MCF 10A (cell line): ENCODE data around the gene CCNB2. TPM values are rescaled to one million over a fixed set of nuclear protein-coding genes. Genes with fewer than 3 reads are reported as not detected.
"Not testable (repeated sequence)": the region's sequence is repeated elsewhere in the genome, so short reads cannot be mapped to it uniquely, and the experiment has no call there.

ENCODE experiments used
- BruUV-seq: library from RNA; stranded (reverse); fragments of 400-500 nt; replicated peaks from 2 replicates; lab custom pipeline; 2021; lab: Mats Ljungman, UMichigan
- CTCF ChIA-PET: fragments of 300-600 bp; sonication (Branson Sonifier 250); formaldehyde crosslinking; extraction: SDS; loops from one replicate; lab custom pipeline; 2021; ENCODE audit warnings: antibody characterized with exemption, inconsistent platforms; lab: Yijun Ruan, JAX
- POLR2A ChIA-PET: fragments of 300-600, 350-650 bp; sonication (Branson Sonifier 250); formaldehyde crosslinking; extraction: SDS; loops from one replicate; lab custom pipeline; 2020; ENCODE audit warnings: antibody characterized with exemption, inconsistent platforms; lab: Yijun Ruan, JAX
- DNase-seq: peaks from one replicate; pipeline ENCODE4 v3.0.0-alpha.2; 2018; ENCODE audit not compliant: unreplicated experiment
- H3K27ac Mint-ChIP-seq: one replicate; pipeline ENCODE4 v1.8.0; 2022; ENCODE audit warnings: mild to moderate bottlenecking, low read depth, mixed read lengths; ENCODE audit not compliant: unreplicated experiment
- H3K27me3 Mint-ChIP-seq: one replicate; pipeline ENCODE4 v1.8.0; 2022; ENCODE audit warnings: mixed read lengths; ENCODE audit not compliant: insufficient read depth, unreplicated experiment
- H3K36me3 Mint-ChIP-seq: one replicate; pipeline ENCODE4 v1.8.0; 2022; ENCODE audit warnings: mild to moderate bottlenecking, moderate library complexity, mixed read lengths; ENCODE audit not compliant: insufficient read depth, unreplicated experiment
- H3K4me1 Mint-ChIP-seq: one replicate; pipeline ENCODE4 v1.8.0; 2022; ENCODE audit warnings: mixed read lengths; ENCODE audit not compliant: insufficient read depth, unreplicated experiment
- H3K4me3 Mint-ChIP-seq: one replicate; pipeline ENCODE4 v1.8.0; 2022; ENCODE audit warnings: mild to moderate bottlenecking, moderate library complexity, mixed read lengths; ENCODE audit not compliant: unreplicated experiment
- H3K9me3 Mint-ChIP-seq: one replicate; pipeline ENCODE4 v1.8.0; 2022; ENCODE audit warnings: mixed read lengths; ENCODE audit not compliant: unreplicated experiment
- intact Hi-C: fragments of 100-400 bp; cut with micrococcal nuclease; formaldehyde crosslinking; loops from 2 replicates; pipeline ENCODE4 v1.14.1; 2022
- total RNA-seq: library from RNA; stranded (reverse); gene quantifications from 2 replicates; pipeline ENCODE4 v1.2.3, GENCODE V29; 2022
- TF ChIP-seq, protein P1 (sequence below): fragments of 200-600 bp; IDR thresholded peaks from one replicate; pipeline ENCODE4 v1.8.0; 2022; ENCODE audit warnings: antibody characterized with exemption, mild to moderate bottlenecking; ENCODE audit not compliant: unreplicated experiment

Gene CCNB2
- total RNA-seq, 1 experiment from 2014 or later: 54.1 TPM

DNA sequence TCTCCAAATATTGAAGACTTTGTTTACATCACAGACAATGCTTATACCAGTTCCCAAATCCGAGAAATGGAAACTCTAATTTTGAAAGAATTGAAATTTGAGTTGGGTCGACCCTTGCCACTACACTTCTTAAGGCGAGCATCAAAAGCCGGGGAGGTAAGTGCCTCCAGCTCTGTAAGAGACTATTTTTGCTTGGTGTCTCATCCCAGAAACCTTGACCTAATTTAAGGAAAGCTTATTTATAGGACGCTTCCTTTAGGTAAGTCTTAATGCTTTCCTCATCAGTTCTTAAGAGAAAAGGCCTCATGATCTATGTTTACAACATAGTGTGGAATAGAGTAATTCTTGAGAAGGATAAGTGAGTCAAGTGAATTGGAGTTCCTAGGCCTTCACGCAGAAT is 11.8 kb downstream of the CCNB2 start:
- TF ChIP-seq, protein P1, sequence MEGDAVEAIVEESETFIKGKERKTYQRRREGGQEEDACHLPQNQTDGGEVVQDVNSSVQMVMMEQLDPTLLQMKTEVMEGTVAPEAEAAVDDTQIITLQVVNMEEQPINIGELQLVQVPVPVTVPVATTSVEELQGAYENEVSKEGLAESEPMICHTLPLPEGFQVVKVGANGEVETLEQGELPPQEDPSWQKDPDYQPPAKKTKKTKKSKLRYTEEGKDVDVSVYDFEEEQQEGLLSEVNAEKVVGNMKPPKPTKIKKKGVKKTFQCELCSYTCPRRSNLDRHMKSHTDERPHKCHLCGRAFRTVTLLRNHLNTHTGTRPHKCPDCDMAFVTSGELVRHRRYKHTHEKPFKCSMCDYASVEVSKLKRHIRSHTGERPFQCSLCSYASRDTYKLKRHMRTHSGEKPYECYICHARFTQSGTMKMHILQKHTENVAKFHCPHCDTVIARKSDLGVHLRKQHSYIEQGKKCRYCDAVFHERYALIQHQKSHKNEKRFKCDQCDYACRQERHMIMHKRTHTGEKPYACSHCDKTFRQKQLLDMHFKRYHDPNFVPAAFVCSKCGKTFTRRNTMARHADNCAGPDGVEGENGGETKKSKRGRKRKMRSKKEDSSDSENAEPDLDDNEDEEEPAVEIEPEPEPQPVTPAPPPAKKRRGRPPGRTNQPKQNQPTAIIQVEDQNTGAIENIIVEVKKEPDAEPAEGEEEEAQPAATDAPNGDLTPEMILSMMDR: no peak
- H3K27me3 Mint-ChIP-seq: no peaks in the 10 kb centered on the region
- BruUV-seq: no TSS peak

DNA sequence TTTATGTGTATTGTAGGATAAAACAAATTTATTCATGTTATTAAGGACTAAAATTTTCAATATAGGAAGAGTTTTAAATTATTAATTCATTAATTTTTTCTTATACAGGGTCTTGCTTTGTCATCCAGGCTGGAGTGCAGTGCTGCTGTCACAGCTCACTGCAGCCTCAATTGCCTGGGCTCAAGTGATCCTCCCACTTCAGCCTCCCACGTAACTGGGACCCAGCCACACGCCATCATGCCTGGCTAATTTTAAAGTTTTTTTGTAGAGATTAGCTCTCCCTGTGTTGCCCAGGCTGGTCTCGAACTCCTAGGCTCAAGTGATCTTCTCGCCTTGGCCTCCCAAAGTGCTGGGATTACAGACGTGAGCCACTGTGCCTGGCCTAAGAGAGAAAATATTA is 14.7 kb downstream of the CCNB2 start:
- POLR2A ChIA-PET: no interaction called here
- no peak overlapping the region for H3K4me3 Mint-ChIP-seq
- BruUV-seq: no TSS peak

More for the DNA sequence above, 11.8 kb downstream of the CCNB2 start:
- ChIA-PET CTCF (interaction anchor here (0.5 to 1.2 kb wide), 2 partner anchors 412 to 508 kb away, joined by 5 to 6 read pairs; no protein-coding TSS in a partner anchor), POLR2A (interaction anchor here (0.6 to 1.4 kb wide), 4 partner anchors 15 to 1332 kb away, joined by 3 to 5 read pairs (median 4); partner anchors contain the start of gene SLTM)
- Mint-ChIP-seq H3K4me1 (no peaks in the 10 kb centered on the region), H3K36me3 (peaks cover 44% of the 10 kb centered on the region), H3K4me3 (no peak overlapping the region), H3K9me3 (no peaks in the 10 kb centered on the region), H3K27ac (no peak overlapping the region)
- DNase-seq: no peak
- intact Hi-C loops: no loop called here

DNA sequence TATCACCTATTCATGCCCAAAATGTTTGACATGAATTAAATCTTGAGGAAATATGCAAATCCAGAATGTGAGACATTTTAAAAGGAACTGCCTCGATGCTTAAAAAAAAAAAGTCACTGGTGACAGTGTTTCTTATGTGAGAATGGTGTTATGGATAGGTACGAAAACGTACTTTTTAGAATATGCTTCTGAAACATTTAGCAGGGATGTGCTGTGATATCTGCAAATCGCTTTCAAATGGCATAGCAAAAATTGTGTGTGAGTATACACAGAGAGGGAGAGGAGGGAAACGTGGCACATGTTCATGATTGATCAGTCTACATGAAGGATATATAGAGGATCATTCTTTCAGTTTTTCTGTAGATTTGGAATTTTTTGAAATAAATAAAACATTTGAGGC is 16.0 kb downstream of the CCNB2 start:
- BruUV-seq: no TSS peak
- Mint-ChIP-seq H3K27me3 (no peaks in the 10 kb centered on the region), H3K9me3 (no peaks in the 10 kb centered on the region), H3K4me1 (no peaks in the 10 kb centered on the region), H3K36me3 (peaks cover 29% of the 10 kb centered on the region), H3K4me3 (no peak overlapping the region), H3K27ac (no peak overlapping the region)
- ChIA-PET CTCF (interaction anchor here (0.6 to 0.7 kb wide), 2 partner anchors 14 to 86 kb away, joined by 3 read pairs; no protein-coding TSS in a partner anchor), POLR2A (interaction anchor here (0.6 kb wide), 1 partner anchor 144 kb away, joined by 3 read pairs; no protein-coding TSS in a partner anchor)
- TF ChIP-seq, protein P1: no peak
- DNase-seq: no peak
- intact Hi-C loops: no loop called here

More for the DNA sequence above, 14.7 kb downstream of the CCNB2 start:
- no peaks in the 10 kb centered on the region for H3K4me1 Mint-ChIP-seq
- H3K27me3 Mint-ChIP-seq: no peaks in the 10 kb centered on the region
- no peak for DNase-seq
- no peaks in the 10 kb centered on the region for H3K9me3 Mint-ChIP-seq
- TF ChIP-seq, protein P1: no peak
- H3K36me3 Mint-ChIP-seq: peaks cover 40% of the 10 kb centered on the region
- CTCF ChIA-PET: no interaction called here
- intact Hi-C loops: no loop called here
- peak overlapping the region; percentile 14 for H3K27ac Mint-ChIP-seq

DNA sequence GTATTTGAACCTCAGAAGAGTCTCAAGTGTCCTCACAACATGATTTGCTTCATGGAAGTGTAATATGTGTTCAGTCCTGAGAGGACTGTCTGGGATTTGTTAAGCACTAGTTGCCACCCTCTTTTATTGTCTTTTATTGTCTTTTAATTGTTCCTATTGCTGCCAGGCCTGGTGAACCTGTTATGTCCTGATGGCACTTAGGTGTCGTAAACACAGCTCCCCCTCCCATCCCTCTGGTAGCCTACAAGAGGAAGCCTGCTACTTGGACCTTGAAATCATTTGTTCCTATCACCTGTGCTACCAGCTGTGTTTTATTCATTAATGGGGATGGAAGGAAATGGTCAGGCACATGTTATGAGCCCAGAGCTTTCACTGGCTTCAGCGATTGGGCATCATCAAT is 19.3 kb downstream of the CCNB2 start:
- POLR2A ChIA-PET: interaction anchor here (0.7 to 1.5 kb wide), 3 partner anchors 13 to 427 kb away, joined by 3 to 5 read pairs (median 3); no protein-coding TSS in a partner anchor
- Mint-ChIP-seq H3K4me1 (no peaks in the 10 kb centered on the region), H3K27ac (peak overlapping the region; percentile 5), H3K4me3 (no peak overlapping the region), H3K9me3 (peaks cover 6% of the 10 kb centered on the region), H3K36me3 (peaks cover 24% of the 10 kb centered on the region), H3K27me3 (no peaks in the 10 kb centered on the region)
- no TSS peak for BruUV-seq
- intact Hi-C loops: no loop called here
- CTCF ChIA-PET: interaction anchor here (0.6 to 1.0 kb wide), 4 partner anchors 9 to 148 kb away, joined by 3 read pairs; no protein-coding TSS in a partner anchor
- TF ChIP-seq, protein P1: no peak
- no peak for DNase-seq

DNA sequence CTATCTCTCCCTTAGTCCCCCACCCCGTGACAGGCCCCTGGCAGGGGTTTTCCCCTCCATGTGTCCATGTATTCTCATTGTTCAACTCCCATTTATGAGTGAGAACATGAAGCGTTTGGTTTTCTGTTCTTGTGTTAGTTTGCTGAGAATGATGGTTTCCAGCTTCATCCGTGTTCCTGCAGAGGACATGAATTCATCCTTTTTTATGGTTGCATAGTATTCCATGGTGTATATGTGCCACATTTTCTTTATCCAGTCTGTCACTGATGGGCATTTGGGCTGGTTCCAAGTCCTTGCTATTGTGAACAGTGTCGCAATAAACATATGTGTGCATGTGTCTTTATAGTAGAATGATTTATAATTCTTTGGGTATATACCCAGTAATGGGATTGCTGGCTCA is 20.7 kb downstream of the CCNB2 start:
- H3K4me3 Mint-ChIP-seq, DNase-seq, H3K27me3 Mint-ChIP-seq, BruUV-seq, H3K4me1 Mint-ChIP-seq, intact Hi-C loops: not testable (repeated sequence)
- peaks cover 34% of the 10 kb centered on the region for H3K36me3 Mint-ChIP-seq
- H3K9me3 Mint-ChIP-seq: peaks cover 14% of the 10 kb centered on the region
- POLR2A ChIA-PET: interaction anchor here (1.5 kb wide), 1 partner anchor 19 kb away, joined by 5 read pairs; no protein-coding TSS in a partner anchor
- CTCF ChIA-PET: interaction anchor here (1.2 kb wide), 1 partner anchor 403 kb away, joined by 3 read pairs; no protein-coding TSS in a partner anchor
- H3K27ac Mint-ChIP-seq: peak overlapping the region; percentile 61

DNA sequence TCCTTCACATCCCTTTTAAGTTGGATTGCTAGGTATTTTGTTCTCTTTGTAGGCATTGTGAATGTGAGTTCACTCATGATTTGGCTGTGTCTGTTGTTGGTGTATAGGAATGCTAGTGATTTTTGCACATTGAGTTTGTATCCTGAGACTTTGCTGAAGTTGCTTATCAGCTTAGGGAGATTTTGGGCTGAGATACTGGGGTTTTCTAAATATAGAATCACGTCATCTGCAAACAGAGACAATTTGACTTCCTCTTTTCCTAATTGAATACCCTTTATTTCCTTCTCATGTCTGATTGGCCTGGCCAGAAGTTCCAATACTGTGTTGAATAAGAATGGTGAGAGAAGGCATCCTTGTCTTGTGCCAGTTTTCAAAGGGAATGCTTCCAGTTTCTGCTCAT is 22.3 kb downstream of the CCNB2 start:
- intact Hi-C loops: not testable (repeated sequence)

More for the DNA sequence above, 22.3 kb downstream of the CCNB2 start:
- H3K27ac Mint-ChIP-seq, BruUV-seq, CTCF ChIA-PET, H3K27me3 Mint-ChIP-seq, POLR2A ChIA-PET, H3K4me1 Mint-ChIP-seq, DNase-seq, H3K4me3 Mint-ChIP-seq: not testable (repeated sequence)
- Mint-ChIP-seq H3K36me3 (peaks cover 28% of the 10 kb centered on the region), H3K9me3 (peaks cover 14% of the 10 kb centered on the region)
